GM12801 (cell line): ENCODE results near the gene EFHD1.

ENCODE experiments used
- CTCF ChIP-seq: IDR thresholded peaks from one replicate; pipeline ENCODE4 v1.5.1; 2011; ENCODE audit warnings: control low read depth; ENCODE audit not compliant: insufficient read length; ENCODE audit errors: extremely low read depth

The EFHD1 gene

GRCh38 chr2:232700154-232700553 lies 66.8 kb downstream of the EFHD1 start:
- TF ChIP-seq CTCF = no peak

DNA sequence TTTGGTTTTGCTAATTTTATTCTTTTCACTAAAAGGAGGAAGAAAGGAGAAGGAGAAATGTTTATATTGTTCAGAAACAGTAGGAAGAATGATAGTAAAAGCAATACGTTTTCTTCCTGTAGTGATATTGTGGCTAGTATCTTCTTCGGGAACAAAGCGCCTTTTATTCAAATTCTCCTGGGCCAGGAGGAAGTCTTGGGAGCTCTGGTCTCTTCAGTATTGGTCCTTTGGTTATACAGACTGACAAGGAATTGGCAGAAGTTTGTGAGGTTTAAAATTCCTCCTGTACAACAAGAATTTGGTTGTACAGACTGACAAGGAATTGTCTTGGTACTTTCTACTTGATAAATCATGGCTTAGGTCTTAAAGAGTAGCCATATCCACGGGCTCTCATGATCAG lies 73.7 kb downstream of the EFHD1 start:
- TF ChIP-seq CTCF = no peak

- no peak for TF ChIP-seq CTCF
Measured at GRCh38 chr2:232713505-232713904, 80.1 kb downstream of the EFHD1 start.

DNA sequence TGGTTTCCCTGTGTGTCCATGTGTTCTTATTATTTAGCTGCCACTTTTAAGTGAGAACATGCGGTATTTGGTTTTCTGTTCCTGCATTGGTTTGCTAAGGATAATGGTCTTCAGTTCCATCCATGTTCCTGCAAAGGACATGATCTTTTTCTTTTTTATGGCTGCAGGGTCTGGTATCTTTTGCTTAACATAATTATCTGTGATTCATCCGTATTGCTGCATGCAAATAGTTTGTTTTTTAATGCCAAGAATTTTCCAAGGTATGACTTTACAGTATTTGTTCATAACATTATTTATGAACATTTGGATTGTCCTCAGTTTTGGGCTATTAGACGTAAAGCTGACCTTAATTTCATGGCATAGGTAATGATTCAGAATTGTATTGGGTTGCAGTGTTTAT lies 81.6 kb downstream of the EFHD1 start:
- no peak for TF ChIP-seq CTCF

DNA sequence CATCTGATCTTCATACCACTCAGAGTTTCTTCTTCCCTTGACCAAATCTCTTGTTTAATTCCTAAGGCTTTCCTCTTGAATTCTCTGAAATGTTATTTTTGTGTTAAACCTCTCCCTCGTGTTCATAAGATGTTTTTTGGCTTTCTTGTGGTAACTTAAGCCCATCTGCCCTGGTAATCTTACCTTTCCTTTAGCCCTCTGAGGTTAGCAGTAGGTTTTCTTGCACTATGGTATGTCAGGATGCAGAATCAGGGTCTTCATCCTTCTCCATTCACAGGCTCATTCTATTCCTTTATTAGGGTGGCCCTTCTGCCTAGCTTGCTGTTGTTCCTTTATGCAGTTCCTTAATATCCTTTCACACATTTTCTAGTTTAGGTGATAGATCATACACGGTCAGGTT lies 87.9 kb downstream of the EFHD1 start:
- TF ChIP-seq CTCF = no peak

DNA sequence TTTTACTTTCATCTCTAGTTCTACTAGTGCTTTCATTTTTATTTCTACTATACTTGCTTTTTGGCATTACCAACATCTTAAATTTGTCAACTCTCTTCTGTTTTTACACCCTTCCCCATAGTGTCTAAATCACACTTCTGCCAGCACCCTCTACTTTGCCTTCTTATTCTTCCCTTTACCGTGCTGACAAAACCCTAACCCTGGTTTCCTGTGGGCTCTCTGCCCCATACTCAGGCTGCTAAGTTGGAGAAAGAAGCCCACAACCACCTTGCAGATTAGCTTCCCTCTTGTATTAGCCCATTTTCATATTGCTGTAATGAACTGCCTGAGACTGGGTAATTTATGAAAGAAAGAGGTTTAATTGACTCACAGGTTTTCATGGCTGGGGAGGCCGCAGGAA lies 88.5 kb downstream of the EFHD1 start:
- no peak for TF ChIP-seq CTCF

DNA sequence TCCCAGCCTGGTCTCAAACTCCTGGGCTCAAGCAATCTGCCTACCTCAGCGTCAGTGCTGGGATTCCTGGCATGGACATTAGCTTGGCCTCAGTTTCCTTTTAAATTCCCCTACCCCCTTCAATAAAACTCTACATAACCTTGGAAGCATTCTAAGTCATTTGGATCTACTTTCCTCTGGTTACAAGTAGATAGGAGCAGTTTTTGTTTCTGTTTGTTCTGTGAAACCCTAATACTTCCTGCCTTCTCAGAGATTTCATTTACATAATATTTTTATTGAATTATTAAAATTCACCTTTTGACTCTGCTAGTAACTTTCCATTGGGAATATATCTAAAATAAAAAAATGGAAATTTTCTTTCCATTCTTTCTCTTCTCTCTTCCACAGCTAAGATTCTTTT lies 89.6 kb downstream of the EFHD1 start:
- TF ChIP-seq CTCF = no peak

DNA sequence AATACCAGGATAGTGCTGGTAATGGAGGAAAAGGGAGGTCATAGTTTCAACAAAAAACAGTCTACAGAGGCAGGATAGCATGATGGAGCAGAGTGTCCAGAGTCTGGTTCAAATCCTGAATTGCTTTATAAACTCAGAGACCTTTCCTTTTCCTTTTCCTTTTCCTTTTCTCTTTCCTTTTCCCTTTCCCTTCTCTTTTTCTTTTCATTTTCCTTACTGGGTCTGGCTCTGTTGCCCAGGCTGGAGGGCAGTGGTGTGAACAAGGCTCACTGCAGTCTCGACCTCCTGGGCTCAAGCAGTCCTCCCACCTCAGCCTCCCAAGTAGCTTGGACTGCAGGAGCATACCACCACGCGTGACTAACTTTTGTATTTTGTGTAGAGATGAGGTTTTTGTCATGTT lies 95.4 kb downstream of the EFHD1 start:
- no peak for TF ChIP-seq CTCF
